NCI-H2107 treated with DMSO at 0.1 percent for 48 hours (cell line): ENCODE data around the gene ASL.
"Not testable (repeated sequence)": the region's sequence is repeated elsewhere in the genome, so short reads cannot be mapped to it uniquely, and the experiment has no call there.

Source experiments
- DNase-seq: peaks from one replicate; lab custom pipeline; 2025; ENCODE audit not compliant: unreplicated experiment; lab: John Stamatoyannopoulos, UW

ASL gene

DNA sequence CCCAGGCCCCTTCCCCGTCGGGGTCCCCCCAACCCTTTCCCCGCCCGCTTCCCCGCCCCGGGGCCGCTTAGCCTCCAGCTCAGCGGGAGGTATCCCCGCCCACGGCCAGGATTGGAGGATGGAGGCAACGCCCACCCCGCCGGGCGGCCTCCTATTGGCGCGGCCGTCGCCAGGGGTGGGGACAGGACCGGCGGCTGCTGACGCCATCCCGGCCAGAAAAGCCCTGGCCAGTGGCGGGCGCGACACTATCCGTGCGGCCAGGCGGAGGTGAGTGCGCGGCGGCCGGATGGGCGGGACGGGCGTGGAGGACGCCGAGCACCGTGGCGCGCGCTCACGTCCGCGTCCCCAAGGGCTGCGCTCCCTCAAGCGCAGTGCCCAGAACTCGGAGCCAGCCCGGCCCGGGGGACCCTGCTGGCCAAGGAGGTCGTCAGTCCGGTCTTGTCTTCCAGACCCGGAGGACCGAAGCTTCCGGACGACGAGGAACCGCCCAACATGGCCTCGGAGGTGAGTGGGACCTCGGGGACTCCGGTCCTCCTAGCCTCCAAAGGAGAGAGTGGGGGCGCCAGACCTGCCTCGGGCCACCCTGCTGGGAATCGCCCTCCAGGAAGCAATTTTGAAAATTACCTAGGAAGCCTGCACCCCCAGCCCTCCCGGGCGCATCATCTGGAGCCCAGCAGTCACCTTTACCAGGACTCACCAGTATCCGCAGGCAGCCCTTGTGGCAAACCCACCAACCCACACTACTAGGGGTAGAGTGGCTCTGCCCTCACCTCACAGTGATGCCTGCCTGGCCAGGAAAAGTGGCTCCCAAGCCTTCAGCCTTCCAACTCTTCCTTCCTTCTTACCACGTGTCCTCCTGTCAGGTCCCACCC lies at the start of gene ASL:
ASL (plus strand) TSS at position 230 of the 872 bp plus-strand sequence; CDS start at position 493, 263 bp downstream.
- peak; percentile 57 for DNase-seq

DNA sequence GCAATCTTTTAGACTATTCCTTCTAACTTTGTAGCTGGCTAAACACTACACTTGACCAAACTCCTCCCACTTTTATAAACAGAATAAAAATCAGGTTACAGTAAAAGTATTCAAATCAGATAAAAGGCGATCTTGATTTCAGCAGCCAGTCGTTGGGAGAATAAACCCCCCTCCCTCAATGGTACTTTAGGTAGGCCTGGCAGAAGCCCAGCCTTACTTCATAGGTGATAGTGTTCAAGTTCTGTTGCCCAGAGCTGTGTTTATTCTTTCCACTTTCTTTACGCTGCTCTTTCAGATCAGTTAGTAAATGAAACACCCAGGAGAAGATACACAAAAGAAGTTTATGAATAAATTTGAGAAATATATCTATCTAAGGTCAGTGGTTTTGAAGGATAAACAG lies 47.3 kb upstream of the ASL start:
- DNase-seq = not testable (repeated sequence)

DNA sequence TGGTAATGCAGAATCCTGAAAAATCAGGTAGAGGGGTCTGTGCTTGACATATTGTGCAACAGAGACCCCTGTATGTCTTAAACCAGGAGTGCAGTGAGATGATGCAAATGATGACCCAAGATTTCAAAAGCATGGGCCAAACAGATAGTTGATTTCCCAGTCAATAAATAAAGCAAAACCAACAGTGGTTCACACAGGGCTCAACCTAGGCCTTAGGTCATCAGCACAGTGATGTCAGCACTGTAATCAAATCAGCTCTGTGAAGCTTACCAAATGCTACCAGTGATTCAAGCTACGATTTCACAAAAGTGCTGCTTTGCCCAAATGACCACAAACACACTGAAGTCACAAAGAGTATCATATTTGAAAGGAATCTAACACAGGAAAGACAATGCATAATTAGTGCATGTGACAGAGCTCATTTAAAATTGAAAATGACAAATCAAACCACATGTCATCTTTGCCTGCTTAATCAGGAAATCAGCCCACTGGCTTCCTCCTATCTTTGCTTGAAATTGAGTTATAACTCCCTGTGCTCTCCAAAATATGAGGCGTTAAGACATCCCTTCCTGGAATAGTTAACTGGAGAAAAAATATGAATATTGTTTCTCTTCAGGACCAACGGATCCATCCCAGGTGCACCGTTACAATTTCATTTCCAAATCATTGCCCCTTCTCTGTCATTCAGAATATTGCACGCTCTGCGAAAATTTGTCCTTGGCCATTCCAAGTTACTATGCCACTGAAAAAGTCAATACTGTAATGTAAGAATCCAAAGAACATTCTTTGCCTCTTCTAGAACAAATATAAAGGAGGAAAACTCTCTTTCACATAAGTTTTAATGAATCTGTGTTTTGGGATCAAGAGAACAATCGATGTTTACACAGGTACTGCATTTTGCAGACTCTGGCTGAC lies 41.9 kb upstream of the ASL start:
- DNase-seq = no peak

DNA sequence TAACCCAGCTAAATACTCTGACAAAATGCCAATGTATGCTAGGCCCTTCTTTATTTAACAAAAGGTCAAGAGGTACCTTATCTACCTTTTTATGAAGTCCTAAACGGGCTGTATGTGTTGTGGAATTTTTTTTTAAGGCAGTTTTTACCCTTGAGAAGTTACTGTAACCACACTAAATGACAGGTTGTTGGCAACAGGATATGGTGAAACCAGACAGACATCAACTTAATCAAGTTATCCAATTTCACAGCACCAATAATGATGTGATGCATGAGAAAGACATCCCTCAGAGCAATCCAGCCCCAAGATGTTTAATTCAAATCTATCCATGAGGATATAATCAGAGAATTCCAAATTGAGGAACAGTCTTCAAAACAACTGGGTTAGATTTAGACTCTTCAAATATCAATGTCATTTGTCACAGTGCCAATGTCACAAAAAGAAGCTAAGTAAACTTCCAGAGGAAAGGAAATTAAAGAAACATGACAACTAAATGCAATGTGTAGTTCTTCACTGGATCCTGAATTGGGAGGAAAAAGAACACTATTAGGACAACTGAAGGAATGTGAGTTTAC lies 41.1 kb upstream of the ASL start:
- DNase-seq = not testable (repeated sequence)

DNA sequence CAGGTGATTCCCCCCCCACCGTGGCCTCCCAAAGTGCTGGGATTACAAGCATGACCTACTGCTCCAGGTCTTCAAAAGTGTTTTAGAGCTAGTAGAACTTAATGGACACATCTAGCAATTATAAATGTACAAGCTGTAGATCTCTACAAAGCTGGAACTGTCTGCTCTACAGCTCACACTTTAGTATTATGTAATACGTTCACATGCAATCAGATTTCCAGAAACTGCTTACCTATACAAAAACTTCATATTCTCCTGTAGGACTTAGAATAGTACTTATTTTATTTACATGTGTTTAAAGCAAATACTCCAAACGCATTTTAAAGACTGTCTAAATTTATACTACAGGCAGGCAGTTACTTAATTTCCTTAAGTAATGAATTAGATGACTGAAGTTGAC lies 39.2 kb upstream of the ASL start:
- no peak for DNase-seq

DNA sequence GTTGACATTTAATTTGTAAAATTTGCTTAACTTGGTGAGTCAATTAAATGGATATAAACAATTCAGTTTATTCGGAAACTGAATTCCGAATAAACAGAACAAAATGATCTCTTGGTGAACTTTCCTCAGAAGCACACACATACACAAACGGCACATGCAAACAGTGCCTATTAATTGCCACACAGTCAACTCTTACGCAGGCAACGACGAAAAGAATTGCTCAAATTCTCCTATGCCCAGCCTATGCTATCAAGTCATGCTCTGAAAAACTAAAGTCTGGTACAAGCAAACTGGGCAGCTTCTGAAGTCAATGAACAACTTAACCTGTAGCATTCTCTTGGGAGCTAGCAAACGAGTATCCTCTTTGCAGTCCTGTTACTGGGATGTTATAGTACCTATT lies 38.8 kb upstream of the ASL start:
- DNase-seq = no peak

DNA sequence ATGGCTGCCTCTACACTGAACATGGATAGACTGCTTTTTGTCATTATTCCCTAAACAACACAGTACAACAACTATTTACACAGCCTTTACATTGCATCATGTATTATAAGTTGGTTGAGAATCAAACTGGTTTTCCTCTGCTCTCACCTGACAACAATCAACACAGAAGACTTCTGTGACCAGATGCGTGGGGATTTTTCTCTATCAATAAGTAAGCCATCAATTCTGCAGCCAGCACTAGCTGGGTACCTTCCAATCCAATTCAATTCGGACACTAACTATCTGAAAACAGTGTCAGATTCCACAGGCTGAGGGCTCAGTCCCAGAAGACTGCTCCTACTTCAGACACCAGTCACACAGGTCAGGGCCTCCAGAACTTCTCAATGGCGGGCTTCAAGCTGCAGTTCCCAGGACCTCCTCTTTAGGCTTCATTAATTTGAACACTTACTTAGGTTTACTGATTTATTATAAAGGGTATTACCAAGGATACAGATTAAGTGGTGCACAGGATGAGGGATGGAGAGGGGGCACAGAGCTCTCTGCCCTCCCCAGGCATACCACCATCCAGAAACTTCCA lies 36.4 kb upstream of the ASL start:
- DNase-seq = no peak

DNA sequence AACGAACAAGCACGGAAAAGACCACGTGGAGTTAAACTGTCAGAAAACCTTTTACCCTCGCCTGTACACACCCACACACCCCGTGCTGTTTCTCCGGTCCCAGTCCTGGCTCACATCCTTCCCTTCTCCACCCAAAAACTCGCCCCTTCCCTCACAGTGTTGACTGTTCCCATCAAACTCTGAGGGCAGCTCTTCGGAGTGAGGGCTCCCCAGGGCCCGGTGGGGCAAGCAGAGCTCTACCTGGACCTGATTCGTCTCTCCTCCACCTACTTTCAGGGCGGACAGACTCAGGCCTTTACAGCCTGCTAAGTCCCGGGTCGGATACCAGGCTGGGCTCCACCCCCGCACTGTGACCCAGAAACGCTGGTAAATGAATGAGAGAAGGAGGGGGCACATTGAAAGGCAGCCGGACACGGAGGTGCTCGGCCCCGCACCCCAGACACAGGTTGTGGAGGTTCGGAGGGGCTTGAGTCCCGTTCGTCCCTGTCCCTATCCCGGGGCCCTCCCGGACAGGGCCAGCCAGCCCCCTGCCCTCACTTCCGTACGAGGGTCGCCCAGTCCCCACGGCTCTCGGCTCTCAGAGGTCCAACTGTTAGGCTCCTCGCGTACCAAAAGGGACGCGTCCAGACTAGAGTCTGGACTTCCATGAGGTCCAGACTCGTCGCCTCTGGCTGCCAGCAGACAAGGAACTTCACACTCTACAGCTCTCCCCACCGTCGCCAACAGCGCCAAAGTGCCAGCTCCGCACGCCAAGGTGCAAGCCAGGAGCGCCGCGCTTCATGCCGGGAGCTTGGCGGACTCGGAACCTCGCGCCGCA lies 31.7 kb upstream of the ASL start:
- no peak for DNase-seq

DNA sequence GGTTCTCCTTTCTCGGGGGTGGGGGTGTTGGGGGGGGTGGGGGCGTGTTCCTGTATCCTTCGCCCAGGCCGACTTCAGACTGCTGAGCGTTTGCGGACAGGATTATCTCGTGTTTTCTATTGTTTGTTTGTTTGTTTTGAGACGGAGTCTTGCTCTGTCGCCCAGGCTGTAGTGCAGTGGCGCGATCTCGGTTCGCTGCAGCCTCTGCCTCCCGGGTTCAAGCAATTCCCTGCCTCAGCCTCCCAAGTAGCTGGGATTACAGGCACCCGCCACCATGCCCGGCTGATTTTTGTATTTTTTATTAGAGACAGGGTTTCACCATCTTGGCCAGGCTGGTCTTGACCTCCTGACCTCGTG lies 31.1 kb upstream of the ASL start:
- not testable (repeated sequence) for DNase-seq

DNA sequence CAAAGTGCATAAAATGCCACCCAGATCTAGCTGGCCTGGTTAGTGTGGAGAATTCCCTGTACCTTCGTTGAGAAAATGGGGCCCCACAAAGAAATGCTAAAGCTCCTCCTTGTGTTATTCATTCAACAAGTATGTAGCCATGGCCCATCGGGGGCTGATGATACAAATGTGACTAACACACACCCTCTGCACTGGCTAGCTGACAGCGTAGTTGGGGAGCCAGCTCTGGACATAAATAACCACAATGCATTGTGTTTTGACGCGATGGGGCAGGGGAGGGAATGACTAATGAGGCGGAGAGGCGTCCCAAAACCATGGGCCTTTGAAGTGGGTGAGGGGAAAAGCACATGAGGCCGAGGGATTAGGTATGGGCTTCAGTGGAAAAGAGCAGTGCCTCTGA lies 28.2 kb upstream of the ASL start:
- no peak for DNase-seq

DNA sequence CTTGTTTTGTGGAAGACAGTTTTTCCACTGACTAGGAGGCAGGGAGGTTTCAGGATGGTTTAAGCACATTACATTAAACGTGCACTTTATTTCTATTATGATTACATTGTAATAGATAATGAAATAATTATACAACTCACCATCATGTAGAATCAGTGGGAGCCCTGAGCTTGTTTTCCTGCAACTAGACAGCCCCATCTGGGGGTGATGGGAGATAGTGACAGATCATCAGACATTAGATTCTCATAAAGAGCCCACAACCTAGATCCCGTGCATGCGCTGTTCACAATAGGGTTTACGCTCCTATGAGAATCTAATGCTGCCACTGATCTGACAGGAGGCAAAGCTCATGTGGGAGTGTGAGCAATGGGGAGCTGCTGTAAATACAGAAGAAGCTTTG lies 25.7 kb upstream of the ASL start:
- DNase-seq = not testable (repeated sequence)

DNA sequence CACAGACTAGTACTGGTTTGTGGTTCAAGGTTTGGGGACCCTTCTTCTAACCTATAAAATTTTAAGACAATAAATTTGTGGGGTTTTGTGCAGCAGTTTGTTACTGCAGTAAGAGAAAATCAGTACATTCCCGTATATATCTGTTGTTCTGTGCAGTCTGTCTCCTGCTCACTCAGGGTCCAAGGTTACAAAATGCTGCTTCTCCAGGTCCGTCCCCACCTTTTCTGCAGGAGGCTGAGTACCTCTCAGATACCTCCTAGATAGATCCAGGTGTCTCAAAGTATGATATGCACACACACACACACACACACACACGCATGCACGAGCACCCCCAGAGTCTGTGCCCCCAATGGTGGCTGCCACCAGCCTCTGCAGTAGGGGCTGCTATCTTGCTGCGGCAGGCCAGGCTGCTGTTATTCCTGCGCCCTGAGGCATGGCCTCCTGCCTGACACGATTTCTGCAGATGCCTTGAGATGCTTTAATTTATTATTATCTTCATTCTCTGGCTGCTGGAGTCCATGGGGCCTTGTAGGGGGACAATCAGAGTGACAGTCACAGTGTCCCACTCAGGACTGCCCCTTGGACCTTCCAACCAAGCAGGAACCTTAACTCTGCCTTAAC lies 25.2 kb upstream of the ASL start:
- DNase-seq = no peak

DNA sequence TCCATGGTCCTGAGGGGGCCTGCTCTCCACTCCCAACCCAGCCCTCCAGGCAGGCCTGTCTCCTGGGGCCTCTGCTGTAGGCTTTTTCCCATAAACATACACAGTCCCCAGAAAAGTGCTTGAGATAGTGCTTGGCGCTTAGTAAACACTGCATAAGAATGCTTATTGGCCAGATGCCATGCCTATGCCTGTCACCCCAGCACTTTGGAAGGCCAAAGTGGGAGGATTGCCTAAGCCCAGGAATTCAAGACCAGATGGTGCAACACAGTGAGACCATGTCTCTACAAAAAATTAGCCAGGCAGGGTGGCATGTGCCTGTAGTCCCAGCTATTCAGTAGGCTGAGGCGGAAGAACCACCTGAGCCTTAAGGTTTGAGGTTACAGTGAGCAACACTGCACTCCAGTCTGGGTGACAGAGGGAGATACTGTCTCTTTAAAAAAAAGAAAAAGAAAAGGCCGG lies 24.6 kb upstream of the ASL start:
- DNase-seq = peak; percentile 60

DNA sequence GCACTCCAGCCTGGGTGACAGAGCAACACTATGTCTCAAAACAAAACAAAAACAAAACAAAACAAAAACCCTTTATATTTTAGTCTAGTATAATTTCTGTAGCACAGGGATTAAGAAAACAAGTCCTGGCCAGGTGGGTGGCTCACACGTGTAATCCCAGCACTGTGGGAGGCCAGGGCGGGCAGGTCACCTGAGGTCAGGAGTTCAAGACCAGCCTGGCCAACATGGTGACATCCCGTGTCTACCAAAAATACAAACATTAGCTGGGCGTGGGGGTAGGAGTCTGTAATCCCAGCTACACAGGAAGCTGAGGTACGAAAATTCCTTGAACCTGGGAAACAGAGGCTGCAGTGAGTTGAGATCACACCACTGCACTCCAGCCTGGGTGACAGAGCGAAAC lies 23.2 kb upstream of the ASL start:
- DNase-seq = no peak

DNA sequence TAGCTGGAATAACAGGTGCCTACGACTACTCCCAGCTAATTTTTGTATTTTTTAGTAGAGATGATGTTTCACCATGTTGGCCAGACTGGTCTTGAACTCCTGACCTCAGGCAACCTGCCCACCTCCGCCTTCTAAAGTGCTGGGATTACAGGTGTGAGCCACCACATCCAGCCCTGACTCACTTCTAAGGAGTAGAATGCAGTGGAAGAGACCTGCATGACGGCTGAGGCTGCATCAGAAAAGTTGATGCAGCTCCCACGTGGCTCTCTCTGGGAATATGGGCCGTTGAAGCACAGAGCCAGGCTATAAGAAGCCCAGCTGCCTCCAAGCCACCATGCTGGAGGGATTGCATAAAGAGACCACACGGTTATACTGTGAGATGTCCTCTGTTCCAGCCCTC lies 21.6 kb upstream of the ASL start:
- no peak for DNase-seq

DNA sequence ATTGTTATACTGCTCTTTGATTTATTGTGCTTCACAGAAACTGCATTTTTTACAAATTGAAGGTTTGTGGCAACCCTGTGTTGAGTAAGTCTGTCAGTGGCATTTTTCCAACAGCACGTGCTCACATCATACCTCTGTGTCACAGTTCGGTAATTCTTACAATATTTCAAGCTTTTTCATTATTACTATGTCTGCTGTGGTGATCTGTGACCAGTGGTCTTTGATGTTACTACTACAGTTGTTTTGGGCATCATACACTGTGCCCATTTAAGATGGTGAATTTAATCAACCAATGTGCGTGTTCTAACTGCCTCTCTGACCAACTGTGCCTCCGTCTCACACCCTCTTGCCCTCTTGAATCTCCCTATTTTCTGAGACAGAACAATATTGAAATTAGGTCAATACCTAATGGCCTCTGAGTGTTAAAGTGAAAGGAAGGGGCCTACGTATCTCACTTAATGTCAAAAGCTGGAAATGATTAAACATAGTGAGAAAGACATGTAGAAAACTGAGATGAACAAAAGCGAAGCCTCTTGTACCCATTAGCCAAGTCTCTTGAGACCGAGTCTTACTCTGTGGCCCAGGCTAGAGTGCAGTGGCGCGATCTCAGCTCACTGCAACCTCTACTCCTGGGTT lies 20.2 kb upstream of the ASL start:
- DNase-seq = no peak

DNA sequence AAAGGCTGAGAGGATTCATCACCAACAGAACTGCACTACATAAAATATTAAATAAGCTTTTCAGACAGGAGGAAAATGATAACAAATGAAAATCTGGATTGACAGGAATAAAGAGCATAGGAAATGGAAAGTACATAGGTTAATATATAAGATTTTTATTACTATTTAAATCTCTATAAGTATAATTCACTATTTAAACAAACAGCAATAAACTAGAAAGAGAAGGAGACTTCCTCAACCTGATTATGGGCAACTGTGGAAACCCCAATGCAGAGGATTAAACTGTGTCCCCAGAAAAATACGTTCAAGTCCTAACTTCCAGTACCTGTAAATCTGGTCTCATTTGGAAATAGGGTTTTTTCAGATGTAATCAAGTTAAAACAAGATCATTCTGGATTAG lies 14.8 kb upstream of the ASL start:
- no peak for DNase-seq

DNA sequence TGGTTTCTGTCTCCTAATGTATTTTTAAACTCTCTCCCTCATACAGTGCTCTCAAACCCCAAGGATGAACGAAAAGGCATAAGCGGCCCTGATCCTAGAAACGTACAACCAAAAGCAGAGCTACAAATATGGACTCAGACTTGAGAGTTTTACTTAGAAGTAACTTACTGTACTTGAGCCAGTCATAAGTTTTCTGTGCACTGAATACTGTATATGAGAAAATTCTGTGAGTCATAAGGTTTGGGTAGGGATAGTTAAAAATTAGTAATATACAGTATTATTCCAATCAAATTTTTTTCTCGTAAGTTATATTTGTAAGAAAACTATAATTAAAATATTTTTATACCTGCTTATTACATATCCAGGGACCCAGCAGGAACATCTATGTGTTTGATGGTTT lies 5.9 kb upstream of the ASL start:
- no peak for DNase-seq

DNA sequence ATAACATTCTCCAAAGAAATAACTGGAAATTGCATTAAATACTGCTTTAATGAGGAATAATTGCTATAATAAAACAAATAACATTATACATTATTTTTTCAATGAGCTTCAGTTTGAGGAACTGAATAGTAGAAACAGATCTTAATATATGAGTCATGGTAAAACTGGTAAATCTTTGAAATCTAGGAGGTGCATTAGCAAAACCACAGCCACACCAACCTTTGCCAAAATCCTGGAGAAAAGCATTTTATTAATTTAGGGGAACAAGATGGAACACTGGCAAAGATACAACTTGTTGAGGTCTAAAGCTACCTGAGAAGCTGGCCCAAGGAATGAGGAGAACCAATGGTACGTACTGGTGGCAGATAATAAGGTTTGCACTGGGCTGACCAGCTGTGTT lies 5.4 kb upstream of the ASL start:
- DNase-seq = no peak

DNA sequence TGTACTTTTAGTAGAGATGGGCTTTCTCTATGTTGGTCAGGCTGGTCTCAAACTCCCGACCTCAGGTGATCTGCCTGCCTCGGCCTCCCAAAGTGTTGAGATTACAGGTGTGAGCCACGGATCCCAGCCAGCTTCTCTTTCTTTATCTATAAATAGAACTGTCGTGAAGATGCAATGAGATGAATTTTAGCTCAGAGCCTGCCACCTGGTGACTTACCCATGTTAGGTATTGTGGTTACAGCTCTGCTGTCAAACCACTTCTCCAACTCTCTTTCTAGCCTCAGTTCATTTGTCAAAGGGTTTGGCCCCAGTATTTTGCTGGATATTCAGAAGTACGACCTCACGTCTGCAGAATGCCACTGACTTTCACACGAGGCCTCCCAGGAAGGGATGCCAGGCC lies 3.4 kb upstream of the ASL start:
- DNase-seq = peak; percentile 5
